ENCODE results near the gene HNRNPUL2.
"Not testable (repeated sequence)": the region's sequence is repeated elsewhere in the genome, so short reads cannot be mapped to it uniquely, and the experiment has no call there.

The HNRNPUL2 gene

DNA sequence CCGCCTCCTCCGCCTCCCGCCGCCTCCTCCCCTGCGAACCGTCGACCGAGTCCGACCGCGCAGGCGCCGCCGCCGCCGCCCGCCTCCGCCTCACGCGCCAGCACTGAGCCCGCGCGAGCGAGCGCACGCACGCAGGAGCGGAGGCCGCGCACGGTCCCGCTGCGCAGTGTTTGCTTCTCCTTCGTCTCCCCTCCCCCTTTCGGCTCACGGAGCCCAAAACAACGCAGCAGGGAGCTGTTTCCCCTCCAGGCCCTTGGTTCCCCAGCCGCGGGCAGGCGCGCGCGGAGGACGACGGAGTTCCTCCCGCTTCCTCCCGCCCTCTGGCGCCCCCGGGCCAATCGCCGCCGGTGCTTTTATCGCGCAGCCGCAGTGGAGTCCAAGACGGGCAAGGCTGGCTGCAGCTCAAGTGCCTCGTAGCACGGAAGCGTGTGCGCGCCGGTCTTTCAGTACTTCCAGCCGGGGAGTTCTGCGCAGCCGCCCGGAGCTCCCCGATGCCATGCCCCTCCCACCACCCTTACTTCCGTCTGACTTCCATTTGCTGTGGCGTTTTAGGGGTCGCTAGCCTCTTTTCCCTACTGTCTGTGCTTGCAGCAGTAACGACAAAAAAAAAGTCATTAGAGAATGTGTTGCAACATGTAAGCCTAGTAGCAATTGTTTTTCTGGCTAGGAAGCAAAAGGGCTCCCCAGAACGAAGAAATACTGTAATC lies at the start of gene HNRNPUL2:
HNRNPUL2 (minus strand) TSS at position 293 of the 707 bp plus-strand sequence. CDS start 301 bp downstream, outside the sequence.
- peak; percentile 96 to 98 for DNase-seq

DNA sequence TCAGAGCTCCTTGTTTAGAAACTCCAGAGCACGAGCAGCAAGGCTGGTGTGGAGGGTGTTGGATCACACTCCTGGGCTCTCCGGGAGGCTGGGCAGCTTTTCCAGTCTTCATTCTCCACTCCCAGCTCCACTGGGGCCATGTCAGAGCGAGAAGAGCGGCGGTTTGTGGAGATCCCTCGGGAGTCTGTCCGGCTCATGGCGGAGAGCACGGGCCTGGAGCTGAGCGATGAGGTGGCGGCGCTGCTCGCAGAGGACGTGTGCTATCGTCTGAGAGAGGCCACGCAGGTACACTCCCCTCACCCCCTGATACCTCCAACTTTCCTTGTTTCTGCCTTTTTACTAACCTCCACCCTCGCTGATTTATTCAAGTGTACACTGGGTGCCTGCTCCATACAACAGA lies 48.4 kb upstream of the HNRNPUL2 start:
- DNase-seq = no peak

DNA sequence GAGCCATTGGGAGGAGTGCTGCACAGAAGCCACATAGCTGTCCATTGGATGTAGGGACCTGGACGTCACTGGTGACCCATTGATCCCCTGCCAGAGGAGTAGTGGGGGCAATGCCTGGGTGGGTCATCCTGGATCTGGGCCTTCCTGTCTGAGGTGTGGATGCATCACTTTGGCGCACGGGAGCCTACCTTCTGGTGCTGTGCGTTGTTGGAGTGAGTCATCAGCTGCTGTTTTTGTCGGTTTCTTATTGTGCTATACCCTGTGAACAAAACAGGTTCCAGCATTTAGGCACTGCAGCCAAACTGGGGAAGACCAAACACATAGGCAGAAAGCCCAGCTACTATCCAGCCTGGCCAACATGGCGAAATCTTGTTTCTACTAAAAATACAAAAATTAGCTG lies 47.1 kb upstream of the HNRNPUL2 start:
- no peak for DNase-seq

DNA sequence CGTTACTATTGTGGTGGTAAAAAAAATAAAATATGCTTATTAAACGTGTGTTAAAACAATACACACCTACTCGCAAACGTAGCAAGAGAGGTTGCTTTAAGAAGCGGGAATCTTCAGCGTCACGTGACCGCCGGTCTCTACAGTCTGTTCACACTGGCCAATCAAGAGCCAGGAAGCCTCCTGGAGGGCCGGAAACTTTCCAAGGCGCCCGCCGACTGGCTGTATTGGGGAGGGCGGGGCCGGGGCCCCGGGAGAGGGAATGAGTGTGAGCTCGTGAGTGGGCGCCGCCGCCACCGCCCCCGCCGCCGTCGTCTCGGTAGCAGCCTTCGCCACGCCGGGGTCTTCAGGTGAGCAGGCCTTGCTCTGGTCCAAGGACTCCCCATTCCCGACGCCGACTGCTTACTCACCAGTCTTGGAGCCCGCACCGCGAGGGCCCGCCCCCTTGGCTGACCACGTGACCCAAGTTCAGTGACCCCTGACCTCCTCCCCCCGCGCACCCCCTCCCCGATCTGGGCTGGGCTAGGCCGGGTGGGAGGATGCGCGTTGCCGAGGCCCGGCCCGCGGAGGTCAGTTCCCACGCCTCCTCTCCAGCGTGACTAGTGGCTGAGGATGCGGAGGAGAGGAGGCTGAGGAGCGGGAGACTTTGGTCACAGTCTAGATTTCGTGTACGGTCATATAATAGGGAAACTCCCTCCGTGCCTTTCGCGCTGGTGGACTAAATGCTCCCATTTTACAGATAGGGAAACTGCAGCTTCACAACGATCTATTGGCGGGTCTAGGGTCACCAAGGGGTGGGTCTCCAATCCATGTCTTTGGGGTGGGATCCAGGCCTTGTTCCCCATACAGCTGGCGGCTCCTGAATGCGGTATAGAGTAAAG lies 44.1 kb upstream of the HNRNPUL2 start, which contains the start of gene TAF6L:
TAF6L (plus strand) TSS at position 253 of the 878 bp plus-strand sequence. CDS start 4,388 bp downstream, outside the sequence.
- DNase-seq = peak; percentile 91 to 93

DNA sequence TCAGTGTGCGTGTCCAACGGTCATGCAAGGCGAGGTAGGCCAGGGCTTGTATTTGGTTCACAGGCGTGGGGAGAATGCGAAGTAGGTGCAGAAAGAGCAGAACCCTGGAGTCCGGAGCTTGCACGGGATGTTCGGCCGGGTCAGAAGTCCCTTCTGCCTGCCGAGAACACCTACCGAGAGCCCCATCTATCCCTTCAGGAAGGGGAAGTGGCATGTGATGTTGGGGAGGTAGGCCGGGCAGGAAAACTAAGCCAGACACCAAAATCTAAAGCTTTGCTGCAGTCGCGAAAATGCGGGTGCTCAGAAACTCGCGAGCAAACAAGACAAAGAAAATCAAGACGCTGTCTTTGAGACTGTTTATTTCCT lies 43.5 kb upstream of the HNRNPUL2 start:
- no peak for DNase-seq

DNA sequence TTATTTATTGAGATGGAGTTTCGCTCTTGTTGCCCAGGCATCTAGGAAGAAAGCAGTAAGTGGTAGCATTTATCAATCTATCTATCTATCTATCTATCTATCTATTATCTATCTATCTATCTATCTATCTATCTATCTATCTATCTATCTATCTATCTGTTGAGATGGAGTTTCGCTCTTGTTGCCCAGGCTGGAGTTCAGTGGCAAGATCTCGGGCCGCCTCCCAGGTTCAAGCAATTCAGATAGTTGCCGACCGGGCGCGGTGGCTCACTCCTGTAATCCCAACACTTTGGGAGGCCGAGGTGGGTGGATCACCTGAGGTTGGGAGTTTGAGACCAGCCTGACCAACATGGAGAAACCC lies 33.6 kb upstream of the HNRNPUL2 start:
- not testable (repeated sequence) for DNase-seq

DNA sequence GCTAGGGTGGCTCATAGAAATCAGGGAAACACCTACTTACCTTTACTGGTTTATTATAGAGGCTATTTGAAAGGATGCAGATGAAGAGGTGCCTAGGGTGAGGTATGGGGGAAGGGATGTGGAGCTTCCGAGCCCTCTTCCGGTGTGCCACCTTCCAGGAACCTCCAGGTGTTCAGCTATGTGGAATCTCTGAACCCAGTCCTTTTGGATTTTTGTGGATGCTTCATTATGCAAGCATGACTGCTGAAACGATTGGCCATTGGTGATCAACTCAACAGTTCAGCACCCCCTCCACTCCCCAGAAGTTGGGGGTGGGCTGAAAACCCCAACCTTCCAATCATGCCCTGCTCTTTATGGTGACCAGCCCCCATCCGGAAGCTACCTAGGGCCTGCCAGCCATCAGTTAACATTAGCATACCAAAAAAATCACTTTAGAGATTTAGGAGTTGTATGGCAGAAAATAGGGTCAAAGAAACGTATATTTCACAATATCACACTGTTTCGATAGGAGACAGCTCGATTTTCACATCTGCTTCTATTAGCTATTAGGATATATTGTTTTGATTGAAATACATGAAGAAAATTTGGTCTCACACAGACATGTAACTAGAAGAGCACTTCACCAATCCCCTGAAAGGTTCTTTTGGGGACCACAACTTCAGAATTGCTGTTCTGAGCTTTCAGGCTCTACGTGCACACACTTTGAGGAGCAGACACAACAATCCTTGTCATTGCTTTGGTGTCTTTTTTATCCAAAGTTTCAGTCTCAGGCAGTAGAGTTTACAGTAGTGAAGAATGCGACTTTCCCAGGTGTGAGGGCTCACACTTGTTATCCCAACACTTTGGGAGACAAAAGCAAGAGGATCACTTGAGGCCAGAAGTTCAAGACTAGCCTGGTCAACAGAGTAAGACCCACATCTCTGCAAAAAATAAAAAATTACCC lies 30.9 kb upstream of the HNRNPUL2 start:
- no peak for DNase-seq

DNA sequence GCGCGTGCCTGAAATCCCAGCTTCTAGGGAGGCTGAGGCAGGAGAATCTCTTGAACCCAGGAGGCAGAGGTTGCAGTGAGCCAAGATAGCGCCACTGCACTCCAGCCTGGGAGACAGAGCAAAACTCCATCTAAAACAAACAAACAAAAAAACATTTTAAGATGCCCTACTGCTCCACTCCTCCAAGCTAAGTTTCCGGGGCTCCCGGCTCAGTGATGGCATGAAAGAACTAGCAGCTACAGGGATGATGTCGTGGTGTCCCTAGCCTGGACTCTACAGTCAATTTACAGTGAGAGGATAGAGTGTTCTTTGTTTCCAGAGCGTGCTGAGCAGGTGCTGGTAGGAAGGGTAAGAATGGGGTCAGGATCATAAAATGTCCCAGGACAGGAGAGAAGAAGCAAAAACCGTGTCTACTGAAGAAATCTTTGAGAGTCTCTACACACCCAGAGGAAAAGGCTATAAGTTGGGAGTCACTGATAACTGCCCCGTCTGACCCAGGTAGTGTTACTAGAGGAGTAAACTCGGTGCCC lies 27.9 kb upstream of the HNRNPUL2 start:
- DNase-seq = no peak

DNA sequence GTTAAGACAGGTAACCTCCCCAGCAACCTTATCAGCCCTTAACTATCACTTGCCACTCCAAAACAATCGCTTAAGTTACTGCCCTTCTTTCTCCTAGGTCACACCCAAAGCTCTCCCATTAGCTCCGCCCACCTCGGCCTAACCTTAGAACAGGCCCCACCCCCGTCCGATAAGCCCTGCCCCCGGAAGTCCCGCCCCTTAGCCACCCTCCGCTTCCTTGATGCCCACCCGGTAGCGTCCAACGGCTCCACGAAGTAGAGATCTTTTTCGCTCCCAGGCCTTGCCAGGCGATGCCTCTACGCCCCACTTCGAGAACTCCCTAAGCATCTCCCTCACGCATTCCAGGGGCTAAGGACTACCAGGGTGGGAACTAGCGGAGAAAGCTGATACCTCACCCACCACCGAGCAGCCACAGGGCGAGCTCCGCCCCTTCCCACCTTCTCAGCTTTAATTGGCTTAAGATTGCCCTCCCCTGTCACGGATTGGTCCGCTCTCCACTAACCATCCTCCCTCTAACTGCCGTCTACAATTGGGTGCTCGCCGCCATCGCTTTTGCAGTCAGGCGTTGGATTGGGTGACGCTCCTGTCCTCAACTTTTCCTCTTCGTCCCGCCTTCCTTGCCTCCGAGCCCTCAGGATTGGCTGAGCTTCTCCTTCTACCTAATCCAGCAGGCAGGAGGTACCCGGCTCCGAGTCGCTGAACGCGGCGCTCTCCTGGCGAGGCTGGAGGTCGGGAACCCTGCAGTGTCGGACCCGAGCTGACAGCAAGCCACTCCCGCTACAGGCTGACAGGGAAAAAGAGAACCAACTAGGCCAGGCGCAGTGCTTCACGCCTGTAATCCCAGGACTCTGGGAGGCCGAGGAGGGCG lies 26.7 kb upstream of the HNRNPUL2 start, which contains the start of gene ZBTB3:
ZBTB3 (minus strand) TSS at position 425 of the 868 bp plus-strand sequence. CDS start 496 bp downstream, outside the sequence.
- DNase-seq = peak; percentile 98

DNA sequence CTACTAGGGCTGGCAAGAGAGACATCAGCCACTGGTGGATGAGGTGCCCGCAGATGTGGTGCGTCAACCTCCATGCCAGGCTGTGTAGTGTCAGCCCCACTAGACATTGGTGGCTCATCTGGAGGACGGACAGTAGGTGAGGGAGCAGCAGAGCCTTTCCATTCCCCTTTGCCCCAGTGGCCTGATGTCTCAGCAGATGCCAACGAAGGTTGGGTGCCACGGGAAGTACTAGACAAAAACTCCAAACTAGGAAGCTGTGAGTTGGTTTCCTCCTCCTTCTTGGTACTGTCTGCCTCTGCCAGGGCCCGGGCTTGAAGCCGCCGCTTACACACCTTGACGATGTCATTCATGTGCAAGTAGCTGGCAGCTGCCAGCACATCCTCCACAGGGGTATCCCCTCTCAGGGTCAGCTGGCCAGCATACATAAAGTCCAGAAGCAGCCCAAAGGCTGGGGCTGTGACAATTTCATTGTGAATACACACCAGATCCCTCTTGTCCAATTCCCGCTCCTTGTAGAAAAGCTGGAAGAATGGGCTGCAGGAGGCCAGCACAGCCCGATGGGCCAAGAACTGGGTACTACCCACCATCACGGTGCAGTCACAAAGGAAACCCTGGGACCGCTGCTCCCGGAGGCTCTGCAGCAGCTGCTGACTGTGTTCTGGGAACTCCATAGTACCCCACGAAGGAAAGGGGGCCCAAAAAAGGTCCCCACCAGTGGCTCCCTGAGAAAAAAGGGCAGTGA lies 25.9 kb upstream of the HNRNPUL2 start:
- no peak for DNase-seq

DNA sequence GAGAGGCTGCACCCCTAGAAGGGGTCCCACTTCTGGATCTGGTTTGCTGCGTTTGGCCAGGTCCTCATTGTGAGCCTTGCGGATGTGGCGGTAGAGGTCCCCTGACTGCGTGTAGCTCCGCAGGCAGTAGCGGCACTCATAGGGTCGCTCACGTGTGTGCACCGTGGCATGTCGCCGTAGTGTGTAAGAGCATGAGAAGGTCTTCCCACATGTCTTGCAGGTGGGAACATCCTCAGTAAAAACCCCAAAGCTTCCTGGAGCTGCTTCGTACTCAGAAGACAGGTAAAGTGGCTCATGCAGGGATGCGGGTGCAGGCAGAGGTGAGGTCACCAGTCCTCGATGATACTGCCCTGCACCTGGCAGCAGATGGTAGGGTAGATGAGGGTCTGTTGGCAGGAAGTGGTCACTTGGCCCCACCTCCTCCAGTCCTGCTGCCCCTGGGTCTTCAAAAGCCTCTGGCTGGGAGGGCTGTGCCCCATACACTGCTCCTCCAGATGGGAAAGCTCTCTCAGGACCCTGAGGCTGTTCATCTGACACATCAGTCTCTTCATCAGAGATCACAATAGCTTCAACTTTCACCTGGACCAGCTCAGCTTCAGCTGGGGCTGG lies 25.0 kb upstream of the HNRNPUL2 start:
- DNase-seq = no peak

DNA sequence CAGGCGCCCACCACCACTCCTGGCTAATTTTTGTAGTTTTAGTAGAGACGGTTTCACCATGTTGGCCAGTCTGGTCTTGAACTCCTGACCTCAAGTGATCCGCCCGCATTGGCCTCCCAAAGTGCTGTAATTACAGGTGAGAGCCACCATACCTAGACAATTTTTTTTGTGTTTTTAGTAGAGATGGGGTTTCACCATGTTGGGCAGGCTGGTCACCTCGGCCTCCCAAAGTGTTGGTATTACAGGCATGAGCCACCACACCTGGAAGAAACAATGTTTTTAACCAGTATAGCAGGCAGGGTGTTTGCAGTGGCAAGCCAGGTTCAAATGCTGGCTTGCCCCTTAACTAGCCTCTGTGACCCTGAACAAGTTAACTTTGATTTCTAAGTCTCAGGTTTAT lies 22.7 kb upstream of the HNRNPUL2 start:
- DNase-seq = not testable (repeated sequence)

DNA sequence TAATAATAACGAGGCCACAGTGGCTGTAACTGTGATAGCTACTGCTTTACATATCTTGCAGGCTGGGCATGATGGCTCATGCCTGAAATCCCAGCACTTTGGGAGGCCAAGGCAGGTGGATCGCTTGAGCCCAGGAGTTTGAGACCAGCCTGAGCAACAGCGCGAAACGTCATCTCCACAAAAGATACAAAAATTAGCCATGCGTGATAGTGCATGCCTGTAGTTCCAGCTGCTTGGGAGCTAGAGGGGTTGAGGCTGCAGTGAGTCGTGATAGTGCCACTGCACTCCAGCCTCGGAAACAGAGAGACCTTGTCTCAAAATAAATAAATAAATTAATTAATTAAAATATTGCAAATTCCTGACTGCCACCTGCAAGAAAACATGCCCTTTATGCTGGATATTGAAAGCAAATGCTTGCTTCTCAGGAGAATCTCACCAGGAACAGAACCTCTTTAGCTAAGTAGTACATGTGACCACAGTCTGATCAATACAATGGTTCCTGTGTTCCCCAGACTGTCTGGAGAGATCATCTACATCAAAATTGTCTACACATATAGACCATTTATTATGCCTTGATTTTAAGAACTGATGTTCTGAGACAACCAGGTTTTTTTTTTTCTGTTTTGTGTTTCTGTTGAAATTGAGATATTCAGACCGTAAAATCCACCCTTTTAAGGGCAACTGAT lies 20.4 kb upstream of the HNRNPUL2 start:
- no peak for DNase-seq

DNA sequence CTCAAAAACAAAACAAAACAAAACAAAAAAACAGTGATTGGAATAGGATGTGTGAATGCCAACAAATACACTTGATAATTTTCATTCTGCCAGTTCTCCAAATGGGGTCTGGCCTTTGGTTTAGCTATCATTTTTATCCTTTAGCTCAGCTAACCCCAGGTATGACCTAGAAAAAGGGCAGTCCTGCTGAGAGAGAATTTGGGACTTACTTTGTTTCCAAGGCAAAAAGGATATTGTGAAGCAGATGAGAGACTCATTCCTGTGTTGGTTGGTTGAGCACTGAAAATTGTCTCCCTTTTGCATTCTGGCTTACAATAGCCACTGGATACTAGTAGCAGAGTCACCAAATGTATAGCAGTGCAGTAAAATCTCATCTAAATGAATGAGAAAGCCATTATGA lies 9.9 kb upstream of the HNRNPUL2 start:
- no peak for DNase-seq

DNA sequence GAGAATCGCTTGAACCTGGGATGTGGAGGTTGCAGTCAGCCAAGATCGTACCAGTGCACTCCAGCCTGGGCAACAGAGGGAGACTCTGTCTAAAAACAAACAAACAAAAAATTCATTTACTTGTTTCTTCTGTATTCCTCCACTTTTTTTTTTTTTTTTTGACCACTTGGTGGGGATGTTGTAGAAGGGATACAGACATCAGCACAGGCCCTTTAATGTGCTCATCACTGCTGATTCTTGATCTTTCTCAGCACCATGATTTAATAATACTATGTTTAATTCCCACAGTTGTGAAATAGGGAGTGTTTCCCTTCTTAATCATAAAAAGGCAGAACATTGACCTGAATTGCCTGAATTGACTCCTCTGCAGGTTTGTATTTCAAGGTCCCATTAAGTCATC lies 5.6 kb upstream of the HNRNPUL2 start:
- no peak for DNase-seq

DNA sequence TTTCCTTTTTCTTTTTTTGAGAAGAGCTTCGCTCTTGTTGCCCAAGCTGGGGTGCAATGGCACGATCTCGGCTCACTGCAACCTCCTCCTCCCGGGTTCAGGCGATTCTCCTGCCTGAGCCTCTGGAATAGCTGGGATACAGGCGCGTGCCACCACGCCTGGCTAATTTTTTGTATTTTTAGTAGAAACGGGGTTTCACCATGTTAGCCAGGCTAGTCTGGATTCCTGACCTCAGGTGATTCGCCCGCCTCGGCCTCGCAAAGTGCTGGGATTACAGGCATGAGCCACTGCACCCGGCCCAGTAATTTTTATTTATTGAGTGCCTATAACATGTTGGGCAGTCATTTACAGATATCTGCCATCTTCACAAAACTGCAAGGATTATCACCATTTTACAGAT lies 2.8 kb upstream of the HNRNPUL2 start:
- DNase-seq = not testable (repeated sequence)

DNA sequence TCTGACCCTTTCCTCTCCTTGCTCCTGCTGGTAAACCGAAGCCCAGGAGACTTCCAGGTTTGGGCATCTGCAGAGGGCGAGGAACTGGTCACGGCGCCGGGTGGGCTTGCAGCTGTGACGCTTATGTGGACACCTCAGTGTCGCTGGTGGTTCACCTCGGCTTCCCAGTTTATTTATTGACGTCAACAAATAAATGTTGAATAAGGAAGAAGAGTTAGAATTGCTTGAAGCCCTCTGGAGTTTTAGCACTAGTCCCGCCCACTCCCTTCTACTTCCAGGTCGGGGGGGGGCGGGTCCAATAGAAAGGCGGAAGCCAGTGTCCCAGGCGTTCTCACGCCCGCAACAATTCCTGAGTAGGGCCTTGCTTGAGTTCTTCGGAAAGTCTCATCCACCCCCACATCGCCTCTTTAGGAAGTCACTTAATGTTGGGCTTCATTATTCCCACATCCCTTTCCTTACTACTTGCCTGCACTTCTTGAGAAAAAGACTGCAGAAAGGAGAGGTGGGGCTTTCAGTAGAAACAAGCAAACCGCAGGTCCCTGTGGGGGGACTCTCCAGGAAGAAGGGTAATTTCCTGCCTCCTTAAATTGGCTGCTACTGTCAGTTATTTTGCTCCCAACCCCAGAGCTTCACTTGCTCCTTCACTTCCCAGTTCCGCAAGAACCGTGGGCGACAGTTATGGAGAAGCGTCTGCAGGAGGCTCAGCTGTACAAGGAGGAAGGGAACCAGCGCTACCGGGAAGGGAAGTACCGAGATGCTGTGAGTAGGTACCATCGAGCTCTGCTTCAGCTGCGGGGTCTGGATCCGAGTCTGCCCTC lies 1.1 kb upstream of the HNRNPUL2 start, which contains the start of gene TTC9C:
TTC9C (plus strand) TSS at position 316 of the 818 bp plus-strand sequence; CDS start at position 679, 363 bp downstream.
- DNase-seq = peak; percentile 84 to 88

DNA sequence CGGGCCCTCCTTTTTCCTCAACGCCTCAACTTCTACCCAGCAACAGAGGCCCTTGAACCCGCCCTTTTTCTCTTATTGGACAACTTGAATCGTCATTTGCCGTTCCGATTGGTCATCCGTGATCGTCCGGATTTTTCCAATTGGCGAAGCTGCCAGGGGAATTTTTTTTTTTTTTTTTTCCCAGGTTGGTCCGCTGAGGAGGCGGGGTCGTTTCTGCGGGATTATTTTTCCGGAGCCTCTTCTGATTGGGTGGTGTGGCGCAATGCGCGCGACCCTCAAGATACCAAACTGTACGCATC lies 564 bp upstream of the HNRNPUL2 start:
- DNase-seq = peak; percentile 82 to 84

DNA sequence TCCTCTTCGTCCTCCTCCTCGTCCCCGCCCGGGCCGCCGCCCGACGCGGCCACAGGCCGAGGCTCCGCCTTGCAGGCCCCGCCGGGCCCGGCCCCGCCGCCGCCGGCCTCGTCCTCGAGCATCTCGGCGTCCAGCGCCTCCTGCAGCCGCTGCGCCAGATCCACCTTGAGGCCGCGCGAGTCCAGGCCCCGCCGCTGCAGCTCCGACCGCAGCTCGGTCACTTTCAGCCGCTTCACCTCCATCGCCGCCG lies 417 bp downstream of the HNRNPUL2 start:
- no peak for DNase-seq

All from activated CD4-positive, alpha-beta T cell treated with anti-CD3 and anti-CD28 coated beads for 4 hours (primary cell).